ENCODE measurements around the gene CD300LB. TPM values are rescaled to one million over a fixed set of nuclear protein-coding genes. Genes with fewer than 3 reads are reported as not detected.
A peak's percentile ranks its signal among the peaks of the same experiment; 100 is the strongest.
"Not testable (repeated sequence)": the region's sequence is repeated elsewhere in the genome, so short reads cannot be mapped to it uniquely, and the experiment has no call there.

The CD300LB gene
- total RNA-seq, 4 donors from 2014 or later: not detected

- Histone ChIP-seq H3K27me3 (peaks cover 12% of the 10 kb centered on the region), H3K27ac (no peak overlapping the region), H3K9me3 (no peaks in the 10 kb centered on the region), H3K4me1 (no peaks in the 10 kb centered on the region), H3K36me3 (no peaks in the 10 kb centered on the region), H3K4me3 (no peak overlapping the region)
- TF ChIP-seq POLR2AphosphoS5 (IDR thresholded peaks at IDR 0.05) (no peak), POLR2A (IDR thresholded peaks at IDR 0.05) (no peak), CTCF (IDR thresholded peaks at IDR 0.05) (no peak), EP300 (IDR thresholded peaks at IDR 0.05) (no peak)
- DNase-seq (ENCODE audit: low spot score in 2 of 2): no peak
- WGBS: 74% methylated on average over 6 of the region's 6 CpGs
Measured at GRCh38 chr17:74558882-74559519, 27.7 kb upstream of the CD300LB start.

GRCh38 chr17:74558402-74558801, 27.1 kb upstream of the CD300LB start:
- H3K27me3 ChIP-seq; DNase-seq (ENCODE audit: low spot score in 2 of 2); H3K36me3 ChIP-seq; H3K4me1 ChIP-seq; H3K27ac ChIP-seq; H3K9me3 ChIP-seq; H3K4me3 ChIP-seq: not testable (repeated sequence)
- 82% methylated on average over 4 of the region's 4 CpGs for WGBS

- DNase-seq (ENCODE audit: low spot score in 2 of 2): peak in 1 of 2 donors; percentile 38
- Histone ChIP-seq H3K4me3 (no peak overlapping the region), H3K9me3 (no peaks in the 10 kb centered on the region), H3K27me3 (peaks cover 11% of the 10 kb centered on the region), H3K36me3 (no peaks in the 10 kb centered on the region), H3K27ac (no peak overlapping the region), H3K4me1 (no peaks in the 10 kb centered on the region)
- TF ChIP-seq POLR2AphosphoS5 (IDR thresholded peaks at IDR 0.05): no peak
- no peak for TF ChIP-seq CTCF (IDR thresholded peaks at IDR 0.05)
- TF ChIP-seq POLR2A (IDR thresholded peaks at IDR 0.05): no peak
- no peak for TF ChIP-seq EP300 (IDR thresholded peaks at IDR 0.05)
- WGBS: 66% methylated on average over 7 of the region's 7 CpGs
Measured at GRCh38 chr17:74555427-74555940, 24.2 kb upstream of the CD300LB start.

- TF ChIP-seq POLR2A (IDR thresholded peaks at IDR 0.05) (no peak), EP300 (IDR thresholded peaks at IDR 0.05) (no peak), POLR2AphosphoS5 (IDR thresholded peaks at IDR 0.05) (no peak), CTCF (IDR thresholded peaks at IDR 0.05) (no peak)
- Histone ChIP-seq H3K9me3 (no peaks in the 10 kb centered on the region), H3K27ac (no peak overlapping the region), H3K4me1 (no peaks in the 10 kb centered on the region), H3K4me3 (no peak overlapping the region), H3K27me3 (peaks cover 15% of the 10 kb centered on the region), H3K36me3 (no peaks in the 10 kb centered on the region)
- 72% methylated on average over 6 of the region's 6 CpGs for WGBS
- DNase-seq (ENCODE audit: low spot score in 2 of 2): no peak
Measured at GRCh38 chr17:74554909-74555308, 23.6 kb upstream of the CD300LB start.

- DNase-seq (ENCODE audit: low spot score in 2 of 2): no peak
- WGBS: 68% methylated on average over 2 of the region's 7 CpGs
- TF ChIP-seq EP300 (IDR thresholded peaks at IDR 0.05) (no peak), POLR2AphosphoS5 (IDR thresholded peaks at IDR 0.05) (no peak), POLR2A (IDR thresholded peaks at IDR 0.05) (no peak), CTCF (IDR thresholded peaks at IDR 0.05) (no peak)
Measured at GRCh38 chr17:74552037-74552436, 20.8 kb upstream of the CD300LB start.

More at GRCh38 chr17:74552037-74552436, 20.8 kb upstream of the CD300LB start:
- Histone ChIP-seq H3K9me3 (no peaks in the 10 kb centered on the region), H3K4me3 (no peak overlapping the region), H3K4me1 (no peaks in the 10 kb centered on the region), H3K27ac (no peak overlapping the region), H3K27me3 (peaks cover 15% of the 10 kb centered on the region), H3K36me3 (no peaks in the 10 kb centered on the region)
